ENCODE data around the gene HCFC1.

Gene HCFC1

GRCh38 chrX:153908219-153908860, 63.3 kb downstream of the HCFC1 start:
- H3K4me3 ChIP-seq (ENCODE audit: low read length in 2 of 2) = no peak overlapping the region
- no peak overlapping the region for H3K4me2 ChIP-seq (ENCODE audit: insufficient read depth, low read length, poor library complexity, severe bottlenecking)
- no peak overlapping the region for H2BK5ac ChIP-seq (ENCODE audit: low read length)
- no peak overlapping the region for H3K4ac ChIP-seq (ENCODE audit: low read length)
- H4K8ac ChIP-seq (ENCODE audit: low read depth, low read length) = no peak overlapping the region
- no peak overlapping the region for H2AK5ac ChIP-seq (ENCODE audit: low read depth, low read length)
- H3K23ac ChIP-seq (ENCODE audit: low read depth, low read length, poor library complexity) = no peak overlapping the region
- H3K27ac ChIP-seq (replicated peaks; ENCODE audit: low read length) = no peak overlapping the region
- H3K9ac ChIP-seq (ENCODE audit: low read depth, low read length, poor library complexity) = no peak overlapping the region
- H3K36me3 ChIP-seq (replicated peaks in 1 of 2; ENCODE audit: control insufficient read depth in 2 of 2, insufficient read depth in 2 of 2, low read length in 2 of 2) = no peaks in the 10 kb centered on the region
- H3K18ac ChIP-seq (ENCODE audit: low read length) = peak overlapping the region; percentile 76
- H2BK12ac ChIP-seq (ENCODE audit: low read length) = no peak overlapping the region
- peaks cover 2 to 4% of the 10 kb centered on the region in 2 donors for H3K4me1 ChIP-seq (ENCODE audit: control insufficient read depth in 2 of 2, insufficient read depth in 1 of 2, low read depth in 1 of 2, low read length in 2 of 2)
- no peak overlapping the region for H2BK15ac ChIP-seq (ENCODE audit: low read length)
- DNase-seq (ENCODE audit: low spot score) = no peak
- no peak overlapping the region for H3K14ac ChIP-seq (ENCODE audit: low read length)
- no peak overlapping the region for H2AFZ ChIP-seq (ENCODE audit: low read length)
- no peaks in the 10 kb centered on the region for H3K79me1 ChIP-seq (ENCODE audit: low read depth, low read length)
- no peak overlapping the region for H2BK120ac ChIP-seq (ENCODE audit: low read depth, low read length)
- no peak overlapping the region for H4K91ac ChIP-seq (ENCODE audit: low read depth, low read length, poor library complexity)
- peaks cover 0 to 27% (median 0%) of the 10 kb centered on the region in 3 experiments for H3K27me3 ChIP-seq (ENCODE audit: control insufficient read depth in 3 of 3, insufficient read depth in 3 of 3, low read depth in 1 of 3, low read length in 3 of 3)
- WGBS, 2 donors (ENCODE audit: extremely low coverage in 2 of 2, insufficient read length in 2 of 2, insufficient replicate concordance in 1 of 2) = no CpG with 5 or more reads among the region's 23 CpGs
- H3K9me3 ChIP-seq (replicated peaks in 1 of 2; ENCODE audit: control insufficient read depth in 2 of 2, insufficient read depth in 1 of 2, low read depth in 1 of 2, low read length in 2 of 2) = no peaks in the 10 kb centered on the region

DNA sequence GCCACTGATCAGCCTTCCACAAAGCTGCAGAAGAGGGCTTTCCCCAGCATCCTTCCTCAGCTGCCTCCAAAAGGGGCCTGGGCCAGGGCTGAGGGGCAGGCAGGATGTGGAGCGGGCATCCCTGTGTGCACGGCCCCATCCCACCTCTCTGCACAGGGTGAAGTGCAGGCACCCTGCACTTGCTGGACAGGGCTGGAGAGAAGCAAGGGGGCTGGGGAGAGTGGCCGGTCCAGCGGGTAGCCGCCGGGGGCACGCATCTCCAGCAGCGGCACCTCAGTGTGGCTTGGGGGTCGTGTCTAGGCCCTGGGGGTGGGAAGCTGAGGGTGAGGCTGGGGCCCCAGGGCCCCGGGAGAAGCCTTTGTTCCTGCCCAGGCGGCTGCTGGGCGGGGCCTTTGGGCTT, 64.2 kb downstream of the HCFC1 start:
- Histone ChIP-seq H2AFZ (ENCODE audit: low read length) (no peak overlapping the region), H4K91ac (ENCODE audit: low read depth, low read length, poor library complexity) (no peak overlapping the region), H2BK12ac (ENCODE audit: low read length) (peak overlapping the region; percentile 58), H3K4me2 (ENCODE audit: insufficient read depth, low read length, poor library complexity, severe bottlenecking) (no peak overlapping the region), H2BK120ac (ENCODE audit: low read depth, low read length) (no peak overlapping the region), H3K14ac (ENCODE audit: low read length) (no peak overlapping the region), H4K8ac (ENCODE audit: low read depth, low read length) (no peak overlapping the region), H3K23ac (ENCODE audit: low read depth, low read length, poor library complexity) (no peak overlapping the region), H3K27ac (replicated peaks; ENCODE audit: low read length) (no peak overlapping the region), H3K18ac (ENCODE audit: low read length) (no peak overlapping the region), H3K79me1 (ENCODE audit: low read depth, low read length) (no peaks in the 10 kb centered on the region), H3K36me3 (replicated peaks in 1 of 2; ENCODE audit: control insufficient read depth in 2 of 2, insufficient read depth in 2 of 2, low read length in 2 of 2) (no peaks in the 10 kb centered on the region), H3K9me3 (replicated peaks in 1 of 2; ENCODE audit: control insufficient read depth in 2 of 2, insufficient read depth in 1 of 2, low read depth in 1 of 2, low read length in 2 of 2) (no peaks in the 10 kb centered on the region), H3K27me3 (ENCODE audit: control insufficient read depth in 3 of 3, insufficient read depth in 3 of 3, low read depth in 1 of 3, low read length in 3 of 3) (peaks cover 0 to 35% (median 0%) of the 10 kb centered on the region in 3 experiments), H2BK15ac (ENCODE audit: low read length) (no peak overlapping the region), H2BK5ac (ENCODE audit: low read length) (no peak overlapping the region), H3K4ac (ENCODE audit: low read length) (no peak overlapping the region), H3K4me1 (ENCODE audit: control insufficient read depth in 2 of 2, insufficient read depth in 1 of 2, low read depth in 1 of 2, low read length in 2 of 2) (peaks cover 2 to 4% of the 10 kb centered on the region in 2 donors), H3K4me3 (ENCODE audit: low read length in 2 of 2) (no peak overlapping the region), H3K9ac (ENCODE audit: low read depth, low read length, poor library complexity) (no peak overlapping the region), H2AK5ac (ENCODE audit: low read depth, low read length) (no peak overlapping the region)
- no peak for DNase-seq (ENCODE audit: low spot score)
- no CpG with 5 or more reads among the region's 12 CpGs for WGBS, 2 donors (ENCODE audit: extremely low coverage in 2 of 2, insufficient read length in 2 of 2, insufficient replicate concordance in 1 of 2)

GRCh38 chrX:153906126-153906917, 65.3 kb downstream of the HCFC1 start:
- H3K4ac ChIP-seq (ENCODE audit: low read length) = no peak overlapping the region
- no peak overlapping the region for H2BK120ac ChIP-seq (ENCODE audit: low read depth, low read length)
- no peak overlapping the region for H4K91ac ChIP-seq (ENCODE audit: low read depth, low read length, poor library complexity)
- no peaks in the 10 kb centered on the region for H3K79me1 ChIP-seq (ENCODE audit: low read depth, low read length)
- H2BK5ac ChIP-seq (ENCODE audit: low read length) = no peak overlapping the region
- peak overlapping the region; percentile 37 for H2AK5ac ChIP-seq (ENCODE audit: low read depth, low read length)
- H3K9me3 ChIP-seq (replicated peaks in 1 of 2; ENCODE audit: control insufficient read depth in 2 of 2, insufficient read depth in 1 of 2, low read depth in 1 of 2, low read length in 2 of 2) = no peaks in the 10 kb centered on the region
- H3K9ac ChIP-seq (ENCODE audit: low read depth, low read length, poor library complexity) = no peak overlapping the region
- WGBS, 2 donors (ENCODE audit: extremely low coverage in 2 of 2, insufficient read length in 2 of 2, insufficient replicate concordance in 1 of 2) = no CpG with 5 or more reads among the region's 27 CpGs
- no peak overlapping the region for H3K4me3 ChIP-seq (ENCODE audit: low read length in 2 of 2)
- H3K23ac ChIP-seq (ENCODE audit: low read depth, low read length, poor library complexity) = no peak overlapping the region
- no peak overlapping the region for H3K14ac ChIP-seq (ENCODE audit: low read length)
- DNase-seq (ENCODE audit: low spot score) = no peak
- peaks cover 5 to 9% of the 10 kb centered on the region in 2 donors for H3K4me1 ChIP-seq (ENCODE audit: control insufficient read depth in 2 of 2, insufficient read depth in 1 of 2, low read depth in 1 of 2, low read length in 2 of 2)
- H3K18ac ChIP-seq (ENCODE audit: low read length) = no peak overlapping the region
- no peak overlapping the region for H2BK12ac ChIP-seq (ENCODE audit: low read length)
- no peak overlapping the region for H4K8ac ChIP-seq (ENCODE audit: low read depth, low read length)
- H2AFZ ChIP-seq (ENCODE audit: low read length) = no peak overlapping the region
- no peak overlapping the region for H3K27ac ChIP-seq (replicated peaks; ENCODE audit: low read length)
- H3K36me3 ChIP-seq (replicated peaks in 1 of 2; ENCODE audit: control insufficient read depth in 2 of 2, insufficient read depth in 2 of 2, low read length in 2 of 2) = no peaks in the 10 kb centered on the region
- H2BK15ac ChIP-seq (ENCODE audit: low read length) = no peak overlapping the region
- peaks cover 0 to 40% (median 0%) of the 10 kb centered on the region in 3 experiments for H3K27me3 ChIP-seq (ENCODE audit: control insufficient read depth in 3 of 3, insufficient read depth in 3 of 3, low read depth in 1 of 3, low read length in 3 of 3)
- no peak overlapping the region for H3K4me2 ChIP-seq (ENCODE audit: insufficient read depth, low read length, poor library complexity, severe bottlenecking)

DNA sequence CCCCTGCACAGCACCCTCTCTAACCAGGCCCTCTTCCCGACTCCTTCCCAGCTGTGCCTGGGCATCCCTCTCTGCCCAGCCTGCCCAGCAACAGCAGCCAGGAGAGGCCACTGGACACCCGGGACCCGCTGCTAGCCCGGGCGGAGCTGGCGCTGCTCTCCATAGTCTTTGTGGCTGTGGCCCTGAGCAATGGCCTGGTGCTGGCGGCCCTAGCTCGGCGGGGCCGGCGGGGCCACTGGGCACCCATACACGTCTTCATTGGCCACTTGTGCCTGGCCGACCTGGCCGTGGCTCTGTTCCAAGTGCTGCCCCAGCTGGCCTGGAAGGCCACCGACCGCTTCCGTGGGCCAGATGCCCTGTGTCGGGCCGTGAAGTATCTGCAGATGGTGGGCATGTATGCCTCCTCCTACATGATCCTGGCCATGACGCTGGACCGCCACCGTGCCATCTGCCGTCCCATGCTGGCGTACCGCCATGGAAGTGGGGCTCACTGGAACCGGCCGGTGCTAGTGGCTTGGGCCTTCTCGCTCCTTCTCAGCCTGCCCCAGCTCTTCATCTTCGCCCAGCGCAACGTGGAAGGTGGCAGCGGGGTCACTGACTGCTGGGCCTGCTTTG, 66.0 kb downstream of the HCFC1 start:
- no peak overlapping the region for H4K8ac ChIP-seq (ENCODE audit: low read depth, low read length)
- H2BK15ac ChIP-seq (ENCODE audit: low read length) = no peak overlapping the region
- no CpG with 5 or more reads among the region's 32 CpGs for WGBS, 2 donors (ENCODE audit: extremely low coverage in 2 of 2, insufficient read length in 2 of 2, insufficient replicate concordance in 1 of 2)
- H3K4me3 ChIP-seq (ENCODE audit: low read length in 2 of 2) = no peak overlapping the region
- H2BK12ac ChIP-seq (ENCODE audit: low read length) = no peak overlapping the region
- no peaks in the 10 kb centered on the region for H3K79me1 ChIP-seq (ENCODE audit: low read depth, low read length)
- H3K9ac ChIP-seq (ENCODE audit: low read depth, low read length, poor library complexity) = no peak overlapping the region
- H3K14ac ChIP-seq (ENCODE audit: low read length) = no peak overlapping the region
- no peak overlapping the region for H2AFZ ChIP-seq (ENCODE audit: low read length)
- no peaks in the 10 kb centered on the region for H3K36me3 ChIP-seq (replicated peaks in 1 of 2; ENCODE audit: control insufficient read depth in 2 of 2, insufficient read depth in 2 of 2, low read length in 2 of 2)
- no peak overlapping the region for H3K27ac ChIP-seq (replicated peaks; ENCODE audit: low read length)
- H3K4me2 ChIP-seq (ENCODE audit: insufficient read depth, low read length, poor library complexity, severe bottlenecking) = no peak overlapping the region
- no peak overlapping the region for H2BK120ac ChIP-seq (ENCODE audit: low read depth, low read length)
- no peaks in the 10 kb centered on the region for H3K9me3 ChIP-seq (replicated peaks in 1 of 2; ENCODE audit: control insufficient read depth in 2 of 2, insufficient read depth in 1 of 2, low read depth in 1 of 2, low read length in 2 of 2)
- H4K91ac ChIP-seq (ENCODE audit: low read depth, low read length, poor library complexity) = no peak overlapping the region
- H3K27me3 ChIP-seq (ENCODE audit: control insufficient read depth in 3 of 3, insufficient read depth in 3 of 3, low read depth in 1 of 3, low read length in 3 of 3) = peaks cover 0 to 38% (median 0%) of the 10 kb centered on the region in 3 experiments
- H3K4me1 ChIP-seq (ENCODE audit: control insufficient read depth in 2 of 2, insufficient read depth in 1 of 2, low read depth in 1 of 2, low read length in 2 of 2) = peaks cover 5 to 11% of the 10 kb centered on the region in 2 donors
- H3K23ac ChIP-seq (ENCODE audit: low read depth, low read length, poor library complexity) = no peak overlapping the region
- no peak overlapping the region for H3K18ac ChIP-seq (ENCODE audit: low read length)
- no peak overlapping the region for H3K4ac ChIP-seq (ENCODE audit: low read length)
- no peak for DNase-seq (ENCODE audit: low spot score)
- no peak overlapping the region for H2BK5ac ChIP-seq (ENCODE audit: low read length)
- peak overlapping the region; percentile 37 for H2AK5ac ChIP-seq (ENCODE audit: low read depth, low read length)
